Aorta (tissue), 5 donors: ENCODE data around the gene NCOA7. TPM values are rescaled to one million over a fixed set of nuclear protein-coding genes. Genes with fewer than 3 reads are reported as not detected.

Source experiments
- ATAC-seq: fragments of 200-7000 bp; cut with Tn5 transposase; one replicate; pipeline ENCODE4 v1.9.1; 2022; ENCODE audit warnings: moderate library complexity; ENCODE audit not compliant: low FRiP score
- DNase-seq, 2 donors: peaks; one replicate each; pipeline ENCODE4 v3.0.0-alpha.2; 2020
- H3K27ac ChIP-seq, 2 donors: one replicate each; pipeline ENCODE4 v1.5.1; 2013; ENCODE audit warnings: low read length in 2 of 2, mild to moderate bottlenecking in 2 of 2, moderate library complexity in 2 of 2, control low read depth in 1 of 2, inconsistent platforms in 1 of 2, low read depth in 1 of 2
- H3K27me3 ChIP-seq, 2 donors: one replicate each; pipeline ENCODE4 v1.6.1; 2013; ENCODE audit warnings: control low read depth in 1 of 2, low read length in 1 of 2, mild to moderate bottlenecking in 1 of 2, moderate library complexity in 1 of 2; ENCODE audit not compliant: insufficient read depth in 2 of 2, control insufficient read depth in 1 of 2
- H3K36me3 ChIP-seq, 2 donors: one replicate each; pipeline ENCODE4 v1.6.1; 2013; ENCODE audit warnings: control low read depth in 1 of 2, low read length in 1 of 2, mild to moderate bottlenecking in 1 of 2; ENCODE audit not compliant: insufficient read depth in 2 of 2, control insufficient read depth in 1 of 2
- H3K4me1 ChIP-seq, 2 donors: one replicate each; pipeline ENCODE4 v1.6.1; 2013; ENCODE audit warnings: low read length in 2 of 2, control low read depth in 1 of 2, mild to moderate bottlenecking in 1 of 2, moderate library complexity in 1 of 2; ENCODE audit not compliant: insufficient read depth in 2 of 2, control insufficient read depth in 1 of 2
- H3K4me3 ChIP-seq, 2 donors: one replicate each; pipeline ENCODE4 v1.5.1; 2013; ENCODE audit warnings: low read length in 2 of 2, control low read depth in 1 of 2, mild to moderate bottlenecking in 1 of 2
- H3K9me3 ChIP-seq: one replicate; pipeline ENCODE4 v1.6.1; 2013; ENCODE audit warnings: mild to moderate bottlenecking, low read length; ENCODE audit not compliant: control insufficient read depth
- WGBS, 2 donors: extraction: QIAGEN DNeasy Blood & Tissue Kit; methylation state at CpG; one replicate each; pipeline ENCODE4 v1.1.7; 2013; 5-methylcytosine and 5-hydroxymethylcytosine counted together
- intact Hi-C, 2 donors: fragments of 100-400 bp; cut with DNase I; formaldehyde crosslinking; loops; one replicate each; pipeline versions ENCODE4 v1.14.2 to v1.15.0; 2022
- polyA plus RNA-seq, 2 donors: library from polyadenylated mRNA; stranded (reverse); fragments of 200-250 nt; gene quantifications; one replicate each; pipeline ENCODE4 v1.2.3, GENCODE V29; 2013
- total RNA-seq, 2 donors: library from RNA; stranded (reverse); fragmentation: NEBNext Ultra II Directional; extraction: Animal tissue kit (Norgen Biotek cat#: 25700); gene quantifications; one replicate each; pipeline ENCODE4 v1.2.1, GENCODE V29; 2021
- donor health status: healthy with polysubstance abuse.
- donor health status: Bipolar disorder and iron deficiency.
- donor health status: DM: no; HTN: no; CAD: no.
- donor health status: DM: no; HTN: no; CAD: no.
- donor health status: DM: yes; HTN: yes; CAD: no.

Gene NCOA7
- total and polyA plus RNA-seq, 4 donors: 12.3 to 82.1 (median 40.3) TPM

DNA sequence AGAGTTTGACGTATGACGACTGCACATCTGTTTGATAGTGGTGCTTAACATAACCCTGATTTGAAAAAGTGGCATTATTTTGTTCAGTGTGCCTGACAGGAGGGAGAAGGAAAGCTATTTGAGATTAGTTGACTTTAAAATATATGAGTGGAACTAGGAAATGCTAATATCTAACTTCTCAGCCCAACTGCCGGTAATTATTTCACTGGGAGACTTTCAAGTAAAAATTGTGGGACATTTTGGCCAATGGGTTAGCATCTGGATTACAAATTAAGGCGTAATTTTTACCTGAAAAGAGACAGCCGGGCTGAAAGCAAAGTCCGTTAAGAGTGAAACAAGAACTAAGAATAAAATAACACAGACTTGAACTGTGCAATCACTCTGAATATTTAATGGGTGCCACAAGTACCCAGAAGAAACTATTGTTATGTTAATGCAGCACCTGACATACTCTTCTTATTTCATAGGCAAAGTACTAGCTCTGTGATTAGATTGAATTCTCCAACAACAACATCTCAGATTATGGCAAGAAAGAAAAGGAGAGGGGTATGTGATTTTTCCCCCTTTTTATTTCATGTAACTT, 39.3 kb upstream of the NCOA7 start:
- H3K27ac ChIP-seq: peak overlapping the region in 1 of 2 donors; percentile 34
- no peak for ATAC-seq
- no peaks in the 10 kb centered on the region for H3K27me3 ChIP-seq
- 2 to 4% methylated on average over 6 of the region's 6 CpGs for WGBS, 2 donors
- H3K4me1 ChIP-seq: peaks cover 2 to 4% of the 10 kb centered on the region in 2 donors
- no peak for DNase-seq
- H3K4me3 ChIP-seq: peak overlapping the region; percentile 90 to 93
- H3K9me3 ChIP-seq: no peaks in the 10 kb centered on the region
- intact Hi-C loops: no loop called here
- H3K36me3 ChIP-seq: no peaks in the 10 kb centered on the region

DNA sequence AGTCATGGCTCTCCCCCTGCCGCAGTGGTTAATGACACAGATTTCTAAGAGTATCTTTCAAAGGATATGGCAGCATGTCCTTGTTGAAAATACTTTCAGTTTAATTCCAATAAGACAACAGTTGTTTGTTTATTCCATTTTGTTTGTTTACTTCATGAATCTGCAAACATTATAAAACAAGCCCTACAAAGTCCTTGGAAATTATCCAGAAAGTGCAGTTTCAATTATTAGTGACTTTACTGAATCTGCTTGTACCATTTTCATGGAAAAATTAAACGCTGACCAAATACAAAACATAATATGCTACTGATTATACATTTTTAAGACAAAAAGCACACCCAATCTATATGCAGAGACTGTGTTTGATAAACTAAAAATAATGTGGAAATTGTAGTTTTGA, 38.0 kb upstream of the NCOA7 start:
- DNase-seq (no peak), ATAC-seq (no peak)
- 2 to 7% methylated on average over 2 of the region's 2 CpGs for WGBS, 2 donors
- no peaks in the 10 kb centered on the region for H3K9me3 ChIP-seq
- H3K27me3 ChIP-seq: no peaks in the 10 kb centered on the region
- peaks cover 2 to 4% of the 10 kb centered on the region in 2 donors for H3K4me1 ChIP-seq
- intact Hi-C loops: no loop called here
- H3K4me3 ChIP-seq: peak overlapping the region; percentile 36 to 56
- peak overlapping the region in 1 of 2 donors; percentile 58 for H3K27ac ChIP-seq
- H3K36me3 ChIP-seq: no peaks in the 10 kb centered on the region

DNA sequence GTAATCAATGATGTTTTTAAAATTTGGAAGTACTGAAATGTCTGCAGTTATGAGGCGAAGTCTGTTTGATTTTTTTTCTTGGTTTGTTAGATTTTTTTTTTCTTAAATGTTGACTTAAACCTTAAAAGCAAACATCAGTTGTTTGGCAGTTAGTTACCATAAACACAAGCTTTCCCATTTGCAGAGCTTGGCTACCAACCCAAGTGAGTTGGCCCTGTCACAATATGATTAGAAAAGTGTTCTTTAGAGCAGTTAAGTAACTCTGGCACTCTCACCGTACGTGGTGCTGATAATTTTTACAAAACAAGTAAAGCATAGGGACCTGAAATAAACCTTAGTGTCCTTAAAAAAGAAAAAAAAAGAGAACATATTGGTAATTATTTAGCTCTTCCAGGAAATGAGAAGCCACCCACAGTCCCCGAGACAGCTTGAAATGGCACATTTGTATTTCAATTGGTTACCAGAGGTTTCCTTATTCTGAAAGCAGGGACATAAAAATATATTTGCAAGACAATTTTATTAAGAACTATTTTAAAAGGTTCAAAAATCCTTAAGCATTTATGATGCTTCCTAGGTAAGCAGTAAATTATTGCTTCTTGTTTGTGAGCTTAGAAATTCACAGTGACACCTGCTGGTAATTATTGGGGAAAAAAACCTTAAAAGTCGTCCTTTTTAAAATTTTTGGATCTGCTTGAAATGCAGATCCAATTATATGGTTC, 37.4 kb upstream of the NCOA7 start:
- 1 to 6% methylated on average over 5 of the region's 5 CpGs for WGBS, 2 donors
- DNase-seq: no peak
- no peaks in the 10 kb centered on the region for H3K9me3 ChIP-seq
- intact Hi-C loops: no loop called here
- peak overlapping the region; percentile 36 to 56 for H3K4me3 ChIP-seq
- no peaks in the 10 kb centered on the region for H3K36me3 ChIP-seq
- ATAC-seq: no peak
- no peaks in the 10 kb centered on the region for H3K27me3 ChIP-seq
- peaks cover 2 to 4% of the 10 kb centered on the region in 2 donors for H3K4me1 ChIP-seq
- peak overlapping the region in 1 of 2 donors; percentile 58 for H3K27ac ChIP-seq

- Histone ChIP-seq H3K4me1 (peaks cover 2 to 4% of the 10 kb centered on the region in 2 donors), H3K9me3 (no peaks in the 10 kb centered on the region), H3K4me3 (no peak overlapping the region), H3K27ac (peak overlapping the region in 1 of 2 donors; percentile 58), H3K27me3 (no peaks in the 10 kb centered on the region), H3K36me3 (no peaks in the 10 kb centered on the region)
- ATAC-seq: no peak
- DNase-seq: no peak
- intact Hi-C loops: no loop called here
Measured at GRCh38 chr6:125753937-125754259, 36.9 kb upstream of the NCOA7 start.

- Histone ChIP-seq H3K36me3 (peaks cover 0 to 4% of the 10 kb centered on the region in 2 donors), H3K27ac (peak overlapping the region; percentile 57 to 77), H3K9me3 (no peaks in the 10 kb centered on the region), H3K4me1 (peaks cover 2 to 4% of the 10 kb centered on the region in 2 donors), H3K27me3 (no peaks in the 10 kb centered on the region), H3K4me3 (peak overlapping the region in 1 of 2 donors; percentile 41)
- DNase-seq (no peak), ATAC-seq (no peak)
- intact Hi-C loops: no loop called here
- 5% methylated on average over 2 of the region's 2 CpGs for WGBS, 2 donors
Measured at GRCh38 chr6:125754566-125754965, 36.2 kb upstream of the NCOA7 start.

- Histone ChIP-seq H3K36me3 (peaks cover 0 to 4% of the 10 kb centered on the region in 2 donors), H3K9me3 (no peaks in the 10 kb centered on the region), H3K27ac (peak overlapping the region; percentile 5 to 70), H3K4me1 (peaks cover 4% of the 10 kb centered on the region in 2 donors), H3K27me3 (no peaks in the 10 kb centered on the region), H3K4me3 (no peak overlapping the region)
- 34 to 48% methylated on average over 39 to 42 of the region's 42 CpGs for WGBS, 2 donors
- intact Hi-C loops: no loop called here
- DNase-seq (peak; percentile 66 to 84), ATAC-seq (peak; percentile 64)
Measured at GRCh38 chr6:125759184-125759902, 31.4 kb upstream of the NCOA7 start.

- Histone ChIP-seq H3K4me1 (peaks cover 3 to 4% of the 10 kb centered on the region in 2 donors), H3K27ac (peak overlapping the region; percentile 5 to 44), H3K36me3 (peaks cover 0 to 4% of the 10 kb centered on the region in 2 donors), H3K4me3 (no peak overlapping the region), H3K27me3 (no peaks in the 10 kb centered on the region), H3K9me3 (no peaks in the 10 kb centered on the region)
- ATAC-seq: no peak
- DNase-seq: no peak
- intact Hi-C loops: loop anchor here in 1 of 2 donors (5.0 kb wide), 1 partner anchor 608 kb away; the partner anchor contains the start of gene TPD52L1
- 2 to 10% methylated on average over 5 of the region's 5 CpGs for WGBS, 2 donors
Measured at GRCh38 chr6:125759959-125760457, 30.8 kb upstream of the NCOA7 start.

DNA sequence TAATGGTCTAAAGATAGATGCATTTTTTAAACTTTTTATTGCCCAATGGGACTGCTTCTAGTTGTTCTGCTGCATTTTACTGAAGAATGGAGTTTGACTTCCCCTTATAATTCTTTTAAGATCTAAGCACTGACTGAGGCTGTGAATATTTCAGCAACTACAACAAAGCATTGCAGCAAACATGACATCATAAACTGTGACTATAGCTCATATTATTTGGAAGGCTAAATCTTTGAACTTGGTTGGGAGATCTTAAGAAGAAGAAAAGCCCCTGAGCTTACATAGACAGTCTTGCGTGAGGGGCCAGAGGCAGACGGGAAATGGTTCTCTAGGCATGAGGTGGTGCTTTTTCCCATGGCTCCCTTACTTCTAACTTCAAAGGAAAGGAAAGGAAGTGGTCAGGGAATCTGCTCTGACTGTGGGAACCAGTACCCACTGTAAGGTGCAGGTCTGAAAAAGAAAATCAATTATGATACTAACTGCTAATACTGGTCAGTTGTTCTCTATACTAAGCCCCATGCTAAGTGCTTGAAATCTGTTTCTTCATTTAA, 26.6 kb upstream of the NCOA7 start:
- no peak for ATAC-seq
- peaks cover 0 to 2% of the 10 kb centered on the region in 2 donors for H3K4me1 ChIP-seq
- intact Hi-C loops: loop anchor here (2.0 to 5.0 kb wide), 2 partner anchors 451 to 612 kb away; partner anchors contain the start of gene TPD52L1 (in 1 of the 2)

More for the DNA sequence above, 26.6 kb upstream of the NCOA7 start:
- Histone ChIP-seq H3K36me3 (peaks cover 0 to 4% of the 10 kb centered on the region in 2 donors), H3K27me3 (no peaks in the 10 kb centered on the region), H3K27ac (peak overlapping the region; percentile 36 to 76), H3K9me3 (no peaks in the 10 kb centered on the region), H3K4me3 (no peak overlapping the region)
- 20 to 28% methylated on average over 2 of the region's 2 CpGs for WGBS, 2 donors
- no peak for DNase-seq
